Bronchial epithelial cell (primary cell): ENCODE data around the gene SERPINB1. TPM values are rescaled to one million over a fixed set of nuclear protein-coding genes. Genes with fewer than 3 reads are reported as not detected.

Experiments
- DNase-seq: peaks from one replicate; pipeline ENCODE4 v3.0.0-alpha.2; 2010; ENCODE audit warnings: low read depth
- FAIRE-seq: peaks from 2 replicates; lab custom pipeline; 2011; peaks lifted over from hg19 to GRCh38; lab: Jason Lieb, UNC
- H3K27me3 ChIP-seq: 2 replicates; pipeline ENCODE4 v1.5.1; 2011; ENCODE audit warnings: low read length; ENCODE audit not compliant: control insufficient read depth, insufficient read depth
- H3K36me3 ChIP-seq: 2 replicates; pipeline ENCODE4 v1.5.1; 2011; ENCODE audit warnings: low read length; ENCODE audit not compliant: control insufficient read depth, insufficient read depth
- H3K4me3 ChIP-seq: 2 replicates; pipeline ENCODE4 v1.5.1; 2011; ENCODE audit warnings: mild to moderate bottlenecking, low read depth, low read length, control low read depth
- CTCF ChIP-seq: IDR thresholded peaks from 2 replicates; pipeline ENCODE4 v1.5.1; 2011; ENCODE audit warnings: mild to moderate bottlenecking, moderate library complexity, low read length, control low read depth, inconsistent platforms; ENCODE audit not compliant: insufficient read depth, severe bottlenecking
- total RNA-seq: library from RNA; depleted of rRNA; stranded (reverse); fragments of >200 nt; gene quantifications from 2 replicates; pipeline ENCODE4 v1.2.1, GENCODE V29; 2014

SERPINB1 gene
- total RNA-seq, 1 donor from 2014 or later = 142 TPM

GRCh38 chr6:2875359-2876191 is 33.9 kb upstream of the SERPINB1 start:
- H3K36me3 ChIP-seq = no peaks in the 10 kb centered on the region
- DNase-seq (no peak), FAIRE-seq (no peak)
- no peak for TF ChIP-seq CTCF
- peak overlapping the region; percentile 38 for H3K4me3 ChIP-seq
- H3K27me3 ChIP-seq = no peaks in the 10 kb centered on the region

- Histone ChIP-seq H3K4me3 (no peak overlapping the region), H3K27me3 (no peaks in the 10 kb centered on the region), H3K36me3 (no peaks in the 10 kb centered on the region)
- no peak for DNase-seq
- no peak for FAIRE-seq
- no peak for TF ChIP-seq CTCF
These were observed 32.0 kb upstream of the SERPINB1 start for GRCh38 chr6:2873643-2874042.

GRCh38 chr6:2872423-2873358 is 31.0 kb upstream of the SERPINB1 start:
- FAIRE-seq = no peak
- TF ChIP-seq CTCF = no peak
- Histone ChIP-seq H3K4me3 (no peak overlapping the region), H3K36me3 (no peaks in the 10 kb centered on the region), H3K27me3 (no peaks in the 10 kb centered on the region)
- DNase-seq = no peak

- no peak for FAIRE-seq
- Histone ChIP-seq H3K36me3 (no peaks in the 10 kb centered on the region), H3K4me3 (no peak overlapping the region), H3K27me3 (no peaks in the 10 kb centered on the region)
- no peak for TF ChIP-seq CTCF
- DNase-seq = no peak
These were observed 30.3 kb upstream of the SERPINB1 start for GRCh38 chr6:2871953-2872352.

GRCh38 chr6:2871102-2871501 is 29.4 kb upstream of the SERPINB1 start:
- no peak overlapping the region for H3K4me3 ChIP-seq
- H3K27me3 ChIP-seq = no peaks in the 10 kb centered on the region
- DNase-seq = no peak
- FAIRE-seq = no peak
- no peak for TF ChIP-seq CTCF
- H3K36me3 ChIP-seq = no peaks in the 10 kb centered on the region
